ENCODE measurements around the gene SPOCK1. TPM values are rescaled to one million over a fixed set of nuclear protein-coding genes. Genes with fewer than 3 reads are reported as not detected.

The SPOCK1 gene
- total RNA-seq, 1 donor from 2014 or later, result 900 TPM

GRCh38 chr5:137441476-137441875, 57.6 kb downstream of the SPOCK1 start:
- TF ChIP-seq CTCF (IDR thresholded peaks at IDR 0.05), result no peak
- Mint-ChIP-seq H3K27ac (ENCODE audit: unreplicated experiment) (no peak overlapping the region), H3K27me3 (ENCODE audit: unreplicated experiment) (no peaks in the 10 kb centered on the region), H3K4me1 (ENCODE audit: unreplicated experiment) (peaks cover 22% of the 10 kb centered on the region), H3K36me3 (ENCODE audit: unreplicated experiment) (no peaks in the 10 kb centered on the region), H3K9me3 (ENCODE audit: unreplicated experiment) (no peaks in the 10 kb centered on the region), H3K4me3 (ENCODE audit: unreplicated experiment) (no peak overlapping the region)
- no peak for DNase-seq (ENCODE audit: extremely low spot score, unreplicated experiment)

GRCh38 chr5:137440795-137441194, 58.3 kb downstream of the SPOCK1 start:
- Mint-ChIP-seq H3K9me3 (ENCODE audit: unreplicated experiment) (no peaks in the 10 kb centered on the region), H3K36me3 (ENCODE audit: unreplicated experiment) (no peaks in the 10 kb centered on the region), H3K4me1 (ENCODE audit: unreplicated experiment) (peaks cover 22% of the 10 kb centered on the region), H3K27me3 (ENCODE audit: unreplicated experiment) (no peaks in the 10 kb centered on the region), H3K27ac (ENCODE audit: unreplicated experiment) (no peak overlapping the region), H3K4me3 (ENCODE audit: unreplicated experiment) (no peak overlapping the region)
- DNase-seq (ENCODE audit: extremely low spot score, unreplicated experiment), result no peak
- TF ChIP-seq CTCF (IDR thresholded peaks at IDR 0.05), result no peak

GRCh38 chr5:137439645-137440044, 59.5 kb downstream of the SPOCK1 start:
- Mint-ChIP-seq H3K27me3 (ENCODE audit: unreplicated experiment) (no peaks in the 10 kb centered on the region), H3K36me3 (ENCODE audit: unreplicated experiment) (peaks cover 4% of the 10 kb centered on the region), H3K9me3 (ENCODE audit: unreplicated experiment) (no peaks in the 10 kb centered on the region), H3K4me3 (ENCODE audit: unreplicated experiment) (no peak overlapping the region), H3K27ac (ENCODE audit: unreplicated experiment) (no peak overlapping the region), H3K4me1 (ENCODE audit: unreplicated experiment) (peaks cover 22% of the 10 kb centered on the region)
- TF ChIP-seq CTCF (IDR thresholded peaks at IDR 0.05), result no peak
- DNase-seq (ENCODE audit: extremely low spot score, unreplicated experiment), result no peak

GRCh38 chr5:137438932-137439331, 60.2 kb downstream of the SPOCK1 start:
- H3K4me3 Mint-ChIP-seq (ENCODE audit: unreplicated experiment), result no peak overlapping the region
- TF ChIP-seq CTCF (IDR thresholded peaks at IDR 0.05), result no peak
- H3K27me3 Mint-ChIP-seq (ENCODE audit: unreplicated experiment), result no peaks in the 10 kb centered on the region

GRCh38 chr5:137437774-137438173, 61.4 kb downstream of the SPOCK1 start:
- Mint-ChIP-seq H3K27ac (ENCODE audit: unreplicated experiment) (no peak overlapping the region), H3K27me3 (ENCODE audit: unreplicated experiment) (no peaks in the 10 kb centered on the region), H3K9me3 (ENCODE audit: unreplicated experiment) (no peaks in the 10 kb centered on the region), H3K36me3 (ENCODE audit: unreplicated experiment) (peaks cover 4% of the 10 kb centered on the region), H3K4me3 (ENCODE audit: unreplicated experiment) (no peak overlapping the region), H3K4me1 (ENCODE audit: unreplicated experiment) (peaks cover 20% of the 10 kb centered on the region)
- no peak for TF ChIP-seq CTCF (IDR thresholded peaks at IDR 0.05)
- no peak for DNase-seq (ENCODE audit: extremely low spot score, unreplicated experiment)

More at GRCh38 chr5:137438932-137439331, 60.2 kb downstream of the SPOCK1 start:
- no peak overlapping the region for H3K27ac Mint-ChIP-seq (ENCODE audit: unreplicated experiment)
- peaks cover 4% of the 10 kb centered on the region for H3K36me3 Mint-ChIP-seq (ENCODE audit: unreplicated experiment)
- DNase-seq (ENCODE audit: extremely low spot score, unreplicated experiment), result no peak
- peaks cover 22% of the 10 kb centered on the region for H3K4me1 Mint-ChIP-seq (ENCODE audit: unreplicated experiment)
- H3K9me3 Mint-ChIP-seq (ENCODE audit: unreplicated experiment), result no peaks in the 10 kb centered on the region

Measured in osteocyte (in vitro differentiated cells).